OCI-LY3 (cell line): ENCODE data around the gene NUDT15.

Experiments
- H2AFZ ChIP-seq: fragments of 200-600, 300-600 bp; shearing (Covaris generic); 2 replicates; pipeline ENCODE4 v1.6.0; 2014; ENCODE audit warnings: antibody characterized with exemption, low read depth, low read length
- H3K27ac ChIP-seq: fragments of 200-600, 300-600 bp; sonication (generic); 2 replicates; pipeline ENCODE4 v1.5.1; 2014; ENCODE audit warnings: mild to moderate bottlenecking, low read length, moderate library complexity, mixed read lengths
- H3K27me3 ChIP-seq: fragments of 200-600, 300-600 bp; sonication (generic); 2 replicates; pipeline ENCODE4 v1.6.1; 2014; ENCODE audit warnings: low read depth, low read length, mixed read lengths
- H3K36me3 ChIP-seq: fragments of 200-600, 300-600 bp; sonication (generic); replicated peaks from 2 replicates; pipeline ENCODE3; 2014; ENCODE audit warnings: low read depth, low read length, mixed read lengths
- H3K4me1 ChIP-seq: fragments of 300-600, 200-600 bp; sonication (generic); 2 replicates; pipeline ENCODE4 v1.6.1; 2014; ENCODE audit warnings: low read length, mixed read lengths
- H3K4me2 ChIP-seq: fragments of 200-600, 300-600 bp; sonication (generic); 2 replicates; pipeline ENCODE4 v1.6.1; 2014; ENCODE audit warnings: low read length, mixed read lengths
- H3K4me3 ChIP-seq: fragments of 300-600, 200-600 bp; sonication (generic); 2 replicates; pipeline ENCODE4 v1.5.1; 2014; ENCODE audit warnings: antibody characterized with exemption, mild to moderate bottlenecking, low read length, moderate library complexity
- H3K79me2 ChIP-seq: fragments of 300-600, 200-600 bp; shearing (Covaris generic); 2 replicates; pipeline ENCODE4 v1.6.1; 2014; ENCODE audit warnings: mild to moderate bottlenecking, low read length, mixed read lengths
- H3K9ac ChIP-seq: fragments of 300-600, 200-600 bp; shearing (Covaris generic); 2 replicates; pipeline ENCODE4 v1.6.0; 2014; ENCODE audit warnings: mild to moderate bottlenecking, low read length, moderate library complexity
- H3K9me3 ChIP-seq: fragments of 200-600, 300-600 bp; shearing (Covaris generic); 2 replicates; pipeline ENCODE4 v1.6.1; 2014; ENCODE audit warnings: low read length, mixed read lengths; ENCODE audit not compliant: insufficient read depth
- H4K20me1 ChIP-seq: fragments of 200-600, 300-600 bp; sonication (generic); 2 replicates; pipeline ENCODE4 v1.6.1; 2016; ENCODE audit warnings: low read length, mixed read lengths; ENCODE audit not compliant: insufficient read depth
- EZH2phosphoT487 ChIP-seq: fragments of 200-600 bp; shearing (Covaris generic); IDR thresholded peaks from 2 replicates; pipeline ENCODE4 v1.6.1; 2018; ENCODE audit warnings: antibody characterized with exemption, mixed run types, low read depth
- TF ChIP-seq, protein P1 (sequence below): fragments of 200-600, 300-600 bp; sonication (generic); IDR thresholded peaks from 2 replicates; pipeline ENCODE4 v1.5.1; 2014; ENCODE audit warnings: antibody characterized with exemption, low read length, low read depth

The NUDT15 gene

DNA sequence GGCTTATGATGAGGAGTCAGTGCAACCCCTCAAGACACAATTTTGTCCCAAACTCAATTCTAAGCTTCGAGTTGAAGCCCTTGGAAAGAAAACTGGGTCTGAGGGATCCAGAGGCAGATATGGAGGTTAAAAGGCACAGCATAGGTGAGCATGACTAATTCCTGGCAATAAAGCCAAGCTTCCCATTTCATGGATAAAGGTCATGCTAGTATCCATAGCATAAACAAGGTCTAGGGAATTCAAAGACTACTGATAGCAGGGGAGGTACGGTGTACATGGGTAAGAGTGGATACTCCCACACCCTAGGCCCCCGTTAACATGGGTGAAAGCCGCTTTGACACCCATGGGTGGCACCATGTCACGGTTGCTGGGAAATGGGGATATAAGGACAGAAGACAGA lies 33.4 kb downstream of the NUDT15 start:
- Histone ChIP-seq H2AFZ (no peak overlapping the region), H3K9me3 (no peaks in the 10 kb centered on the region), H3K79me2 (no peaks in the 10 kb centered on the region), H3K36me3 (peaks cover 93% of the 10 kb centered on the region), H3K27me3 (no peaks in the 10 kb centered on the region), H3K9ac (no peak overlapping the region), H3K4me1 (peaks cover 14% of the 10 kb centered on the region), H3K4me3 (no peak overlapping the region), H4K20me1 (no peaks in the 10 kb centered on the region), H3K4me2 (no peak overlapping the region), H3K27ac (no peak overlapping the region)
- no peak for TF ChIP-seq EZH2phosphoT487
- TF ChIP-seq, protein P1, sequence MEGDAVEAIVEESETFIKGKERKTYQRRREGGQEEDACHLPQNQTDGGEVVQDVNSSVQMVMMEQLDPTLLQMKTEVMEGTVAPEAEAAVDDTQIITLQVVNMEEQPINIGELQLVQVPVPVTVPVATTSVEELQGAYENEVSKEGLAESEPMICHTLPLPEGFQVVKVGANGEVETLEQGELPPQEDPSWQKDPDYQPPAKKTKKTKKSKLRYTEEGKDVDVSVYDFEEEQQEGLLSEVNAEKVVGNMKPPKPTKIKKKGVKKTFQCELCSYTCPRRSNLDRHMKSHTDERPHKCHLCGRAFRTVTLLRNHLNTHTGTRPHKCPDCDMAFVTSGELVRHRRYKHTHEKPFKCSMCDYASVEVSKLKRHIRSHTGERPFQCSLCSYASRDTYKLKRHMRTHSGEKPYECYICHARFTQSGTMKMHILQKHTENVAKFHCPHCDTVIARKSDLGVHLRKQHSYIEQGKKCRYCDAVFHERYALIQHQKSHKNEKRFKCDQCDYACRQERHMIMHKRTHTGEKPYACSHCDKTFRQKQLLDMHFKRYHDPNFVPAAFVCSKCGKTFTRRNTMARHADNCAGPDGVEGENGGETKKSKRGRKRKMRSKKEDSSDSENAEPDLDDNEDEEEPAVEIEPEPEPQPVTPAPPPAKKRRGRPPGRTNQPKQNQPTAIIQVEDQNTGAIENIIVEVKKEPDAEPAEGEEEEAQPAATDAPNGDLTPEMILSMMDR: no peak

DNA sequence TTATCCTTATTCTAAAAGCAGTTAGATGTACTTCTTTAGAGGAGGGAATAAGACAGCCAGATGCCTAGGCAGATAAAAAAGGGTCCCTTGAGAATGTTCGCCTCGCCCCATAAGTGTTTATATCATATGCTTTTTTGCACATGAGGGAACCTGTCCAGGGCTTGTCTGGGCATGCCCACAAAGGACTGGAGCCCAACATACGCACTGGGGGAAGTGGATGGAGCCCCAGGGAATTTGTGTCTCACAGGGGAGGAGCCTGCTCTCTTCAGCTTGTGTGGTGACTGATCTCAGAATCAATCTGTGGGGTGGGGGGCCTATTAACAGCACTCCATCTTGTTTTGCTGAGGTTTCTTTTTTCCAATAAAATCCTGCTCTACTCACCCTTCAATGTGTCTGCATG lies 34.8 kb downstream of the NUDT15 start:
- H3K36me3 ChIP-seq: peaks cover 94% of the 10 kb centered on the region
- H3K79me2 ChIP-seq: no peaks in the 10 kb centered on the region
- H3K4me1 ChIP-seq: peaks cover 3% of the 10 kb centered on the region; the same call in 1 of the 2 replicates
- H3K9ac ChIP-seq: no peak overlapping the region
- no peaks in the 10 kb centered on the region for H3K9me3 ChIP-seq
- H2AFZ ChIP-seq: no peak overlapping the region
- no peak overlapping the region for H3K4me3 ChIP-seq
- H4K20me1 ChIP-seq: no peaks in the 10 kb centered on the region
- H3K27ac ChIP-seq: no peak overlapping the region
- no peak for TF ChIP-seq EZH2phosphoT487
- TF ChIP-seq, protein P1: no peak
- H3K4me2 ChIP-seq: no peak overlapping the region
- no peaks in the 10 kb centered on the region for H3K27me3 ChIP-seq

DNA sequence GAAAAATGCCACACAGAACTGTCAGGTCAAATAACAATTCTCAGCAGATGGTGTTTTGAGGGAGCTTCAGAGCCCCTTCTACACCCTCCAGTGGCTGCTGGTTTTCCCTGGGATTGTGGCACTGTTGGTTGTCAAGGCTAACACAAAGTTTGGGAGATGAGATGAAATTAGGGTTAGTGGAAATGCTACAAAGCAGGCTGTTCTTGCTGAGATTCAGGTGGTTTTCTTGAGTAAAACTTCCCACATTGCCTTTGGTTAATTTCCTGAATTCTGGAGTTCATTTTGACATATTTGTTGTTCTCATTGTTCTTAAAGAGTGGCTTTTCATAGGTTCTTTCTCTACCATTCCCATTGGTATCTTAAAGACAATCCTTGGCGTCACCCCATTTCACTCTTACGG lies 35.3 kb downstream of the NUDT15 start:
- TF ChIP-seq, protein P1: no peak
- TF ChIP-seq EZH2phosphoT487: no peak
- Histone ChIP-seq H3K4me2 (no peak overlapping the region), H3K9me3 (no peaks in the 10 kb centered on the region), H3K36me3 (peaks cover 92% of the 10 kb centered on the region), H3K9ac (no peak overlapping the region), H3K4me3 (no peak overlapping the region), H3K4me1 (no peaks in the 10 kb centered on the region), H3K27me3 (no peaks in the 10 kb centered on the region), H3K27ac (no peak overlapping the region), H3K79me2 (no peaks in the 10 kb centered on the region), H2AFZ (no peak overlapping the region), H4K20me1 (no peaks in the 10 kb centered on the region)

DNA sequence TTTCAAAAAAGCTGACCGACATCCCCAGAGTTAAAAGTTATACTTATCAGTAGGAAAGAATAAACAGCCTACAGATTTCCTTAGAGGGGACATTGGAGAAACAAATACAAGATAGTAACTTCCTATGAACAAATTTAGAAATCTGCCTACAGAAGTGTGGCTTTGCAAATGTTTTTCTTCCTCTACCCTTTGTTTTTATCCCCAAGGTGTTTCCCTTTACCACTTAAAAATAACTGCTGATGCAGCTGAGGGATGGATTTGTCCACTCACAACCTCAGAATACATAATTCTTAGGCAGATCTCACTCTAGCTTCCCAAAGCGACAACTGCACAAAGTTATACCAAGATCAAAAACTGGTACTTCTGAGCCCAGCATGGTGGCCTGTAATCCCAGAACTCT lies 36.5 kb downstream of the NUDT15 start:
- Histone ChIP-seq H3K9ac (no peak overlapping the region), H3K79me2 (no peaks in the 10 kb centered on the region), H4K20me1 (peaks cover 3% of the 10 kb centered on the region; the same call in 1 of the 2 replicates), H3K9me3 (no peaks in the 10 kb centered on the region), H3K36me3 (peaks cover 84% of the 10 kb centered on the region), H3K4me1 (peaks cover 9% of the 10 kb centered on the region), H3K4me2 (no peak overlapping the region), H3K4me3 (no peak overlapping the region), H3K27me3 (no peaks in the 10 kb centered on the region), H2AFZ (no peak overlapping the region), H3K27ac (no peak overlapping the region)
- TF ChIP-seq, protein P1: no peak
- TF ChIP-seq EZH2phosphoT487: no peak
